A673 (cell line): ENCODE results near the gene SLC11A1.

Experiments
- EZH2 ChIP-seq: fragments of 200-600 bp; sonication (generic); IDR thresholded peaks from 2 replicates; pipeline ENCODE4 v1.6.1; 2017; ENCODE audit warnings: borderline replicate concordance, low read depth, mild to moderate bottlenecking, mixed read lengths, antibody characterized with exemption, low read length; ENCODE audit not compliant: poor library complexity, severe bottlenecking
- TF ChIP-seq, protein P1 (sequence below): fragments of 300-800, 200-600 bp; sonication (generic); conservative IDR thresholded peaks from 2 replicates; pipeline ENCODE4 v1.5.1; 2017; ENCODE audit warnings: low read depth, mild to moderate bottlenecking, antibody characterized with exemption, low read length, moderate library complexity, mixed read lengths

GRCh38 chr2:218391202-218391601 is 9.1 kb downstream of the SLC11A1 start:
- TF ChIP-seq, protein P1, sequence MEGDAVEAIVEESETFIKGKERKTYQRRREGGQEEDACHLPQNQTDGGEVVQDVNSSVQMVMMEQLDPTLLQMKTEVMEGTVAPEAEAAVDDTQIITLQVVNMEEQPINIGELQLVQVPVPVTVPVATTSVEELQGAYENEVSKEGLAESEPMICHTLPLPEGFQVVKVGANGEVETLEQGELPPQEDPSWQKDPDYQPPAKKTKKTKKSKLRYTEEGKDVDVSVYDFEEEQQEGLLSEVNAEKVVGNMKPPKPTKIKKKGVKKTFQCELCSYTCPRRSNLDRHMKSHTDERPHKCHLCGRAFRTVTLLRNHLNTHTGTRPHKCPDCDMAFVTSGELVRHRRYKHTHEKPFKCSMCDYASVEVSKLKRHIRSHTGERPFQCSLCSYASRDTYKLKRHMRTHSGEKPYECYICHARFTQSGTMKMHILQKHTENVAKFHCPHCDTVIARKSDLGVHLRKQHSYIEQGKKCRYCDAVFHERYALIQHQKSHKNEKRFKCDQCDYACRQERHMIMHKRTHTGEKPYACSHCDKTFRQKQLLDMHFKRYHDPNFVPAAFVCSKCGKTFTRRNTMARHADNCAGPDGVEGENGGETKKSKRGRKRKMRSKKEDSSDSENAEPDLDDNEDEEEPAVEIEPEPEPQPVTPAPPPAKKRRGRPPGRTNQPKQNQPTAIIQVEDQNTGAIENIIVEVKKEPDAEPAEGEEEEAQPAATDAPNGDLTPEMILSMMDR = no peak
- no peak for TF ChIP-seq EZH2
